ENCODE measurements around the gene PRKN.

PRKN gene

DNA sequence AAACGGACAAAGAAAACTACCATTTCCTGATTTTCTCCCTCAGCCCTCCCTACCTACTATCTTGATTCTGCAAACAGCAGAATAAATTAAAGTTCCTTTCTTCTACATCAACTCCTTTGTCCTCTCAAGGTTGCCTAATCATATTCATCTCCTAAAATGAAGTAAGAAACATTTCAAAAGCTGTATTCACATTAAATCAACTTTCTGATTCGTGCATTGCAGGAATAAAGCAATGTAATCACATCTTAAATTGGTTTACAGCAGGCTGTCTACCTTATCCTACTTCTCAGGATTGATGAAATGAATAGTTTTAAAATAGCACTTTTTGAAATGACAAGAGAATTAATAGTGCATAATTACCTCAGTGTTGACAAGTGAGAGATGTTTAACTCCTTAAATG lies 25.1 kb downstream of the PRKN start:
- no peak for TF ChIP-seq GATA1 (IDR thresholded peaks at IDR 0.05; ENCODE audit: low read depth, low read length)
- no peak for TF ChIP-seq POLR2A (IDR thresholded peaks at IDR 0.05; ENCODE audit: low read length)
- no peak for DNase-seq

- DNase-seq = no peak
- no peak for TF ChIP-seq GATA1 (IDR thresholded peaks at IDR 0.05; ENCODE audit: low read depth, low read length)
- TF ChIP-seq POLR2A (IDR thresholded peaks at IDR 0.05; ENCODE audit: low read length) = no peak
Measured at GRCh38 chr6:162701551-162701950, 26.0 kb downstream of the PRKN start.

GRCh38 chr6:162700966-162701365 lies 26.6 kb downstream of the PRKN start:
- no peak for TF ChIP-seq POLR2A (IDR thresholded peaks at IDR 0.05; ENCODE audit: low read length)
- no peak for TF ChIP-seq GATA1 (IDR thresholded peaks at IDR 0.05; ENCODE audit: low read depth, low read length)
- DNase-seq = no peak

GRCh38 chr6:162699961-162700360 lies 27.6 kb downstream of the PRKN start:
- TF ChIP-seq GATA1 (IDR thresholded peaks at IDR 0.05; ENCODE audit: low read depth, low read length) = no peak
- no peak for TF ChIP-seq POLR2A (IDR thresholded peaks at IDR 0.05; ENCODE audit: low read length)
- DNase-seq = no peak

- TF ChIP-seq POLR2A (IDR thresholded peaks at IDR 0.05; ENCODE audit: low read length) (no peak), GATA1 (IDR thresholded peaks at IDR 0.05; ENCODE audit: low read depth, low read length) (no peak)
- no peak for DNase-seq
Measured at GRCh38 chr6:162698440-162698839, 29.1 kb downstream of the PRKN start.

DNA sequence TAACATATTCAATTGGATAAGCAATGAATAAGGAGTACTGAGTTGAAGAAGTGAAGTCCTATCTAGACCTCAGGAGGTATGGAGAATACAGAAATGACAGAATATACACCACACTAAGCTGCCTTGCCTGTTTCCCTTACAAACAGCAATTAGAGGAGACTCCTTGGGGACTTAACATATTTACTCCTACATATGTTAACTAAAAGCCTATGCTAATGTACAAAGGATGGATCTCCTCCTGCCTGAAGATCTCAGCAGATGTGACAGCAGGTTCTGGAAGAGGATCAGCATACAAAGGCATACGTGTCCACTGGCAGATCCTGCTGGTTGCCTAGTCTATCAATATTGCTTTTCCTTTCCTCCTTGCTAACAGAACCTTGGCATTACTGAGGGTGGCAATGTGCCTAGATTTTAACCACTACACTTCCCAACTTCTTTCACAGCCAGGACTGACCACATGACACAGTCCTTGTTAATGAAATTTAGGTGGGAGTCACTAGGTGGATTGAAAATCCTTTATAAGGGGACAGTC lies 29.6 kb downstream of the PRKN start:
- DNase-seq = no peak
- TF ChIP-seq POLR2A (IDR thresholded peaks at IDR 0.05; ENCODE audit: low read length) (no peak), GATA1 (IDR thresholded peaks at IDR 0.05; ENCODE audit: low read depth, low read length) (no peak)

GRCh38 chr6:162690158-162690557 lies 37.4 kb downstream of the PRKN start:
- TF ChIP-seq POLR2A (IDR thresholded peaks at IDR 0.05; ENCODE audit: low read length) (no peak), GATA1 (IDR thresholded peaks at IDR 0.05; ENCODE audit: low read depth, low read length) (no peak)
- no peak for DNase-seq

DNA sequence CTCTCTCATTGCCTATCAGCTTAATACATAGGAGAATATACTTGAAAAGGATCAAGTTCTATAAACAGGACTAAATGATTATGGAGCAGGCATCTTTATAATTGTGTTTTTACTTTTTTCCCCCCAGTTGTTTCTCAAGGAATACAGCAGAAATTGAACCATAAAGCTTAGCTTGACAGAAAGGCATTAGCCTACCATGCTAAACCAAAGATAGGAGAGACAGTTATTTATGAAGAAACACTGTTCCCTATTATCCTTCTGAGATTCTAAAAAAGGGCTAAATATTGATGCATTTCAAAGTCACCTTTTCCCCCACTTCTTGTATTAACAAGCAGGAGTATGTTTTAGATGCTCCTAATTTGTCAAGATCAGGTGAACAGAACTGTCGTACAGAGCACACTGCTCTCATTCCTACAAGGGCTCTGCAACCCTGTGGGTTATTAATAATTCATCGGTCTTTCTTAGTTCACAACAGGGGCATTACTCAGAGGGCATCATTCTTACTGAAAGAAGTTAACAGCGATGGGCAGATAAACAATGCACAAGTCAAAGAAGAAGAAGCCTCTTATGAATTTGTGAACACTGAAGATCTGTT lies 38.7 kb downstream of the PRKN start:
- TF ChIP-seq POLR2A (IDR thresholded peaks at IDR 0.05; ENCODE audit: low read length) (no peak), GATA1 (IDR thresholded peaks at IDR 0.05; ENCODE audit: low read depth, low read length) (no peak)
- DNase-seq = no peak

GRCh38 chr6:162685586-162685985 lies 42.0 kb downstream of the PRKN start:
- DNase-seq = no peak
- no peak for TF ChIP-seq GATA1 (IDR thresholded peaks at IDR 0.05; ENCODE audit: low read depth, low read length)
- no peak for TF ChIP-seq POLR2A (IDR thresholded peaks at IDR 0.05; ENCODE audit: low read length)

- no peak for TF ChIP-seq POLR2A (IDR thresholded peaks at IDR 0.05; ENCODE audit: low read length)
- no peak for TF ChIP-seq GATA1 (IDR thresholded peaks at IDR 0.05; ENCODE audit: low read depth, low read length)
- DNase-seq = no peak
Measured at GRCh38 chr6:162684961-162685360, 42.6 kb downstream of the PRKN start.

GRCh38 chr6:162684052-162684451 lies 43.5 kb downstream of the PRKN start:
- TF ChIP-seq GATA1 (IDR thresholded peaks at IDR 0.05; ENCODE audit: low read depth, low read length) = no peak
- TF ChIP-seq POLR2A (IDR thresholded peaks at IDR 0.05; ENCODE audit: low read length) = no peak

GRCh38 chr6:162683135-162683534 lies 44.4 kb downstream of the PRKN start:
- DNase-seq = no peak
- TF ChIP-seq POLR2A (IDR thresholded peaks at IDR 0.05; ENCODE audit: low read length) (no peak), GATA1 (IDR thresholded peaks at IDR 0.05; ENCODE audit: low read depth, low read length) (no peak)

More at GRCh38 chr6:162684052-162684451, 43.5 kb downstream of the PRKN start:
- DNase-seq = no peak

DNA sequence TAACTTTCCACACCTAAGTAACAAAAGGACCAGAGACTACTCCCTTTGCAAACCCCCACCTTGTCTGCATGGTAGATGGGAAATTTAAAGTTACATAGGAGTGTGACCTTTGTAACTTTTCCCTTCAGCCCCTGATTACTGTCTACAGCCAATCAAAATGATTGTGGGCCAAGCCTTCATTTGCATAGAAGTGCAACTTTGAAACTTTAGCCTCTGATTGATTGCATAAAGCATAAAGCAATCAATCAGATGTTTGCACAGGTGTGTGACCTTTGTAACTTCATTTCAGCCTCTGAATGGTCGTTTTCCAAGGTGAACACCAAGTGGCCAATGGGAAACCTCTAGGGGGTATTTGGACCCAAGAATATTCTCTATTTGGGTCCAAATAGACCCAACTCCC lies 46.1 kb downstream of the PRKN start:
- DNase-seq = no peak
- TF ChIP-seq POLR2A (IDR thresholded peaks at IDR 0.05; ENCODE audit: low read length) (no peak), GATA1 (IDR thresholded peaks at IDR 0.05; ENCODE audit: low read depth, low read length) (no peak)

DNA sequence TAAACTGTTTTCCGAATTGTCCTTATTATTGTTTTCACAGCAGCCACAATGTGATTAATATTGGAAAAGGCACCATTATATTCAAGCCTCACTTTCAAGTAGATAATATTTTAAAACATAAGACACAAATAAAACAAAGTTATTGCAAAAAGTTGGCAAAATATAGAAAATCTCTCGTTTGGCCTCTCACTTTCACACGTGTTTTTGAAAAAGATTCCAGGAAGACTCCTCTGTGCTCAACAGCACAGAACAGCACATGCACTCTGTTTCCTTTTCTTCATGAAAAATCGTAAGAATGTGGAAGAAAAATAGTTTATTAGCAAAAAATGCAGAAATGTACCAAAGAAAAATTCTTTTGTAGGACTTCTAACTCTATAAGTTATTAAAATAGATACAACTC lies 46.7 kb downstream of the PRKN start:
- TF ChIP-seq POLR2A (IDR thresholded peaks at IDR 0.05; ENCODE audit: low read length) (no peak), GATA1 (IDR thresholded peaks at IDR 0.05; ENCODE audit: low read depth, low read length) (no peak)
- no peak for DNase-seq

- no peak for TF ChIP-seq GATA1 (IDR thresholded peaks at IDR 0.05; ENCODE audit: low read depth, low read length)
- no peak for TF ChIP-seq POLR2A (IDR thresholded peaks at IDR 0.05; ENCODE audit: low read length)
- no peak for DNase-seq
Measured at GRCh38 chr6:162680367-162680766, 47.2 kb downstream of the PRKN start.
